Ovary (tissue), 3 donors: Measurements from ENCODE around the gene KIF1C.

Source experiments
- CTCF ChIP-seq, 3 donors: fragments of 450-650 bp in 2 of 3; fragments of 200-600 bp in 1 of 3; IDR thresholded peaks; one replicate each; pipeline versions ENCODE4 v1.5.1 to v1.8.0; 2016 to 2022; ENCODE audit warnings: antibody characterized with exemption in 3 of 3, mild to moderate bottlenecking in 1 of 3
- EP300 ChIP-seq: sonication (generic); formaldehyde crosslinking; IDR thresholded peaks from one replicate; pipeline ENCODE4 v1.6.1; 2017; ENCODE audit warnings: antibody characterized with exemption
- POLR2A ChIP-seq: fragments of 450-650 bp; IDR thresholded peaks from one replicate; pipeline ENCODE4 v1.6.1; 2017; ENCODE audit warnings: antibody characterized with exemption, mild to moderate bottlenecking, moderate library complexity
- donor health status: DM: no; HTN: no; CAD: no.

GRCh38 chr17:5003214-5003867 lies 5.6 kb downstream of the KIF1C start:
- TF ChIP-seq CTCF (IDR thresholded peaks at IDR 0.05) (no peak), POLR2A (no peak), EP300 (no peak)
